UCSD-AML1 (cell line): Measurements from ENCODE around the gene MEIS1.
A peak's percentile ranks its signal among the peaks of the same experiment; 100 is the strongest.

ENCODE experiments used
- DNase-seq: peaks from one replicate; lab custom pipeline; 2025; ENCODE audit not compliant: unreplicated experiment; lab: John Stamatoyannopoulos, UW

MEIS1 gene

DNA sequence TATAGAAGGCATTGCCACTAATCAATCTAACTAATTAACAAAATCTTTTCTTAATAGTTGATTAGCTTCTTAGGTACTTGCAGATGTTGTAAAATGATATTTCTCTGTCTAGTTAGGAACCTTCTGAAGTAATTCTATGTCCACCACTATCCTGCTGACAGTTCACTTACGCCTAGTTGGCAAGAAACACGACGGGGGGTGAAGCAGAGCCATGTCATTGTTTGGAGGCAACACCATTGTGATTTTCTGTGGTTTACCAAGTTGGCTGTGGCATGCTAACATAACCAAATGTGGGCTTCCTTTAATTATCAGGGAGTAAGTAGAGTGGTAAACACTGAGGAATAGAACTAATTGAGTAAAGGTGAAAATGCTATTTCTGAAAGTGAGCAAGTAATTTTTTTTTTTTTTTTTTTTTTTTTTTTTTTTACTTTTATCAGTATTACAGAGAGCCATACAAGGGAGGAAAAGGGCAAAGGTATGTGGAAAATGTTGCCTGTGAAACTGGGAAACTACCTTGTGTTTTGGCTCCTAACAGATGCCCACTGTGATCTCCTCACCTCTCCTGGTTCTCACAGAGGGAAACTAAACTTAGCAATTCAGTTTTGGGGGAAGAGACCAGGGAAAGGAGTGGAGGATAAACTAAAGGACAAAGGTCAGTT is 126.8 kb downstream of the MEIS1 start:
- DNase-seq = no peak

DNA sequence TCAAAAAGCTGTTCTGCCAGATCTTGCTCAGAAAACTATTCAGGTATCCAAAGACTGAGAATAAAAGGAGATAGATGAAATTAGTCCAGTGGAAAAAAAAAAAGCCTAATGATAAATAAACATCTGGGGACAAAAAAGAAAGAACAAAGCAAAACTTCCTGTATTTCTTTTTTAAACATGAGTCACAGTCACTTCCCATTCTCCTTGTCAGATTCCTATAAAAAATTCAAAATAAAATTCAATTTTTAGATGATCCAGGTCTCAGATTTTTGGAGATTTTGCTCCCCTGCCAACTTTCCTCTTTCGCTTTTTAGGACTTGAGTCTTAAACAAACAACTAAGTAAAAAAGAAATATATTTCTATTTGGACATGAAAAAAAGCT is 127.4 kb downstream of the MEIS1 start:
- DNase-seq = no peak

DNA sequence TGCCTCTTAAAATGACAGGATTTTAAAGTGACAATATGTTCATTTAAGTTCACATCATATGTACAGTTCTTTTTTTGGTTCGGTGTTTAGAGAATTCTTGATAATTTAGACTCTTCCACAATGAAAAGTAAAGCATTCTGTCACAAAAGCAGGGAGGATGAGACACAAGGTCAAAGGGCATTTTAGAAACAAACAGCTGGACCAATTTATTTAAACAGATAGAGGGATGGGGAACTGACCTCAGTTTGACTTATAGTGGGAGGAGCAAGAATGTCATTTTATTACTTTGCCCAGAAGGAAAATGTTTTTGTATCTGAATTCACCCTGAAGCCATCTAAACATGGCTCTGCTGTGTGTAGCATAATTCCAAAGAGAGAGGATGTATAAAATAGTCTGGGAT is 128.5 kb downstream of the MEIS1 start:
- DNase-seq = no peak

GRCh38 chr2:66565291-66565690 is 130.4 kb downstream of the MEIS1 start:
- no peak for DNase-seq

DNA sequence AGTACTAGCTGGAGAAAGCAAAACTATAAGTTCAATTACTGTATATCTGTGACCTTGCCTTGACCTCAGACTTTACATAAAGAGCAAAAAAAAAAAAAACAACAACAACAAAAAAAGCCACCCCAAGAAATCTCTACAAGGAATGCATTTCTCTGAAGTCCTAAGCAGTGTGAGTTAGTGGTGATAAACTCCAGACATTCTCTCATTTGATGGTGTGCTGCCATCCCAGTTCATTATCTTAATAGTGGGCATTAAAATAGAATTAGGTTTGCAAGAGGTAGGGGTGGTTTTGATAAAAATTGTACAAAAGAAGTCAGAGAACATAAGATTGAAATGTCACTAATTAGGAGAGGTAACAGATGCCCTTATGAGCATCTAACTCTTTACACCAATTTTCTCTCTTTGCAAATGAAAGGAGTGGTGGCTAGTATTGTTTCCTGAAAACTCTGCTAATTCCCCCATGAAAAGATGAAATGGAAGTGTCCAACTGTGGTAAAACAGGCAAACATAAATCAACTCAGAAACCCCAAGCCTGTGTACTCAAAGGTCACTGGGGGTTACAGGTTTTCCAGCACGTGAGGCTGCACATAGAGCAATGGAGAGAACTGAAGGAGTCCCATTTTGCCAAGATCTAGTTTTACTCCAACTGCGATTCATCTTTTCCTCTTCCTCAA is 131.9 kb downstream of the MEIS1 start:
- no peak for DNase-seq

DNA sequence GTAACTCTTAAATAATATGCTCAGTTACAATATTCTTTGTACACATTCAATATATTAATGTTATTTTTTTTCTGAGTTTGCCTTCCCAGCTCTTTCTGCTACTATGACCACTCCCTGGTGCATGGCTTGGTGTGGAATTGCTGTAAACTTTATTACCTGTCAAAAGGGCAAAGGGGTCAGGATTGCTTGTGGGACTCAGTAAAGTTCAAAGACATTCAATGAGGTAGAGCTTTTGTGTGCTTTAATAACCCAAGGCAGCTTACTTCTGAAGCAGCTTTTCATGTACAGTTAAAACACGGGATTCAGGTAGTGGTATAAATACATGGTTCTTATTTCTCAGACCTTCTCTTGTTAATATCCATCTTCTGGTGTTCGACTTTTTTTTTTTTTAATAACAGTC is 132.8 kb downstream of the MEIS1 start:
- DNase-seq = no peak

GRCh38 chr2:66568650-66569300 is 133.8 kb downstream of the MEIS1 start:
- no peak for DNase-seq

DNA sequence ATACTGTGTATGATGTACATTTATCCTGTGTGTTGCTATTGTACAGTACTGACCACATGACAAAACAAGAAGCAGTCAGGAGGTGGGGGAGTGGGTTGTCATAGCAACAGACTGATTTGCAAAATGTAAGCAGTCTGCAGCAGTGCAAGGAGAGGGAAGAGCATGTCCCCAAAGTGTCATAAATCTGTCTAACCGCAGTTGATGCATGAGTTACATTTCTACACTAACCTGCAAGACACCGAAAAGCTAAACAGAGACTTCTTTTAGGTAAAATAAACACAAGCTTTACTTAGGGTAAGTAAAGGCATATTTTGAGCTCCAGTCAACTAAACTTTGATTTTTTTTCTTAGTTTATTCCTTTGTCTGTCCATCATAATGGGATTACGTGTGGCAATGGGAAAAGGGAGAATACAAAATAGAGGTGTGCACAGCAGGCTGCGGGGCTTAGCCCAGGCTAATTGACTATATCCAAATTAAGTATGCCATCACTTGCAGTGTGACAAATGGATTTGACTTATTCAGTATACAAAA is 134.5 kb downstream of the MEIS1 start:
- no peak for DNase-seq

- no peak for DNase-seq
Observed at GRCh38 chr2:66569974-66570373, 135.0 kb downstream of the MEIS1 start.

DNA sequence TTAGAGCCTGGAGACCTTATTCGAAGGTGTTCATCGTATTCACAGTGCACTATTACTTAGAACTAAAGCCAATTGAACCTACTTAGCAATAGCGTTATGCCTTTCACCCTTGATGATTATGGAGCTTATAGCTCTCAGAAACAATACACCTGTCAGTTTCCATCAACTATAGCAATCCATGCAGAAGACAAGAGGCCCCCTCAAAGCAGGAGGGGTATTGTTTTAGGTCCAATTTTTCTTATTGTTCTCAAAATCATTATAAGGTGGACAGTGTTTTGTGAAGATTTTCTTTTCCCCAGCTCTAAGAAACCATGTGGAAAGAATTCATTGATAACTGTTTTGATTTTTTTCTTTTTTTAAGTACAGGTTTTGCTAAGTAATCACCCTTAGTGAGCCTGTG is 135.5 kb downstream of the MEIS1 start:
- DNase-seq = no peak

DNA sequence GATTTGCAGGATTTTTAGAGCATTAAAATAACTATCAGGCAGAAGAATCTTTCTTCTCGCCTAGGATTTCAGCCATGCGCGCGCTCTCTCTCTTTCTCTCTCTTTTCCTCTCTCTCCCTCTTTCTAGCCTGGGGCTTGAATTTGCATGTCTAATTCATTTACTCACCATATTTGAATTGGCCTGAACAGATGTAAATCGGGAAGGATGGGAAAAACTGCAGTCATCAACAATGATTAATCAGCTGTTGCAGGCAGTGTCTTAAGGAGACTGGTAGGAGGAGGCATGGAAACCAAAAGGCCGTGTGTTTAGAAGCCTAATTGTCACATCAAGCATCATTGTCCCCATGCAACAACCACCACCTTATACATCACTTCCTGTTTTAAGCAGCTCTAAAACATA is 137.0 kb downstream of the MEIS1 start:
- DNase-seq = no peak

GRCh38 chr2:66572391-66572790 is 137.5 kb downstream of the MEIS1 start:
- no peak for DNase-seq

GRCh38 chr2:66573416-66573815 is 138.5 kb downstream of the MEIS1 start:
- DNase-seq = peak; percentile 24

GRCh38 chr2:66573821-66574233 is 138.9 kb downstream of the MEIS1 start:
- DNase-seq = no peak

DNA sequence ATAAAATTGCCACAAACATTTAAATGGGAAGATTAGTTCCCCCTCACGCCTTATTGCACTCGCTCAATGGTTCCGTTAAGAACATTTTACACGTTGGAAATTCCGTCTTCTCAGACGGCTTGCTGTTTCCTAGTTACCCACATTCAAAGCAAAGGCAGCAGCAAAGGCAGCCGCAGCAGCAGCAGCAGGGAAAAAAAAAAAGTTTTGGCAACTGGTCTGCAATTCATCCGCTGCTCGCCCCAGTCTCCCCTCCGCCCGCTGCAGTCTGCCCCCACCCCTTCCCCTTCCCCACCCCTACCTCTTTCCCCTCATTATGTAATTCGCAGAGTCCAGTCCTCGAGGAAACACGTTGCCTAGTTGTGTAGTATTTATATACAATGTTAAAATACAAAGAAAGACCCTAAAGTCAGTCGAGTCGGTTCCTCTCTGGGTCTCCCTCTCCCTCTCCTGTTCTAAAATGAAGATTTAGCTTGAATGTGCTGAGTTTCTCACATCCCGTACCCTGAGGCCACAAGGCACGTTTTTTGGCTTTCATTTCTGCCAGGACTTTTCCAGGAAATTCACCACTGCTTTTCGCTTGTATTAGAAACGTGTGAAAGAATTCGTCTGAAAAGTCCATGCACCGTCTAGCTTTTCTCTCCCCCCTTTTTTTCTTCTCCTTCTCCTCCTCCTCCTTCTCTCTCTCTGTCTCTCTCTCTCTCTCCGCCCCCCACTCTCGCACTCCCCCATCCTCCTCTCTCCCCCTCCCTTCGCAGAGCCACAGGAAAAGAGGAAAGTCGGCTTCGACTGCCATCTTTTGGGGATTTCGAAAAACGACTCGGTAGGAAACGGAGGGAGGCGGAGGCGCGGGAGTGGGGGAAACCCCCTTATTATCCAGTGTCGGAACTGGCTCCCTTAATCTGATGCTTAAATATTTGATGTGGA is 140.0 kb downstream of the MEIS1 start:
- DNase-seq = peak; percentile 78

DNA sequence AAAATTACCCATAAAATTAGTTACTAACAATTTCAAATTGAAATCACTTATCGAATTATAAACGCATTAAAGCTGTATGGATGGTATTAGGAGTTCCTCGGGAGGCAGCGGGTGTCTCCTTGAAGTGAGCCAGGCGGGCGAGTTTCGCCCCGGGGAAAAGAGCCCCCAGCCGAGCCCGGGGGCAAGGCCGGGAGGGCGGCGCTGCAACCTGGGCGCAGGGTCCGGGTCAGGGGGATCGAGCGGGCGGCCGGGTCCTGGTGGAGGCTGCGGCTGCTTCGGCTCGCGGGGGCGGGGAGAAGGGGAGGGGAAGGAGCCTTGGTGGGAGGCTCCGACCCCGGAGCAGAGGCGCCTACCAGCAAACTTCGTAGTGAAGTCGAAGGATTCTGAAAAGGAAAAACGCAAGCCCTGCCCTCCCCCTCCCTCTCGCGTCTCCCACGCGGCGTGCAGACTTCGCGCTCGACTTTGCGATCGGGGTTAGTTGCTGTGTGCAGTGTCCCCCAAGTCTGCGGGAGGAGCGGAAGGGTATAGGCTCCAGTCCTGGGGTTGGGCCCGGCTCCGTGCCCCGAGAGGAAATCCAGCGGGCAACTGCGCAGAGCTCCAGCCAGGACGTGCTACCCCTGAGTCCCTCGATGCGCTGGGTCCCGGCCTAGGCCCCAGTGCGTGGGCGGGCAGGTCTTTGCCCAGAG is 140.8 kb downstream of the MEIS1 start:
- peak; percentile 60 for DNase-seq

GRCh38 chr2:66576311-66576560 is 141.3 kb downstream of the MEIS1 start:
- no peak for DNase-seq

- DNase-seq = peak; percentile 65
Observed at GRCh38 chr2:66576561-66577320, 141.8 kb downstream of the MEIS1 start.

DNA sequence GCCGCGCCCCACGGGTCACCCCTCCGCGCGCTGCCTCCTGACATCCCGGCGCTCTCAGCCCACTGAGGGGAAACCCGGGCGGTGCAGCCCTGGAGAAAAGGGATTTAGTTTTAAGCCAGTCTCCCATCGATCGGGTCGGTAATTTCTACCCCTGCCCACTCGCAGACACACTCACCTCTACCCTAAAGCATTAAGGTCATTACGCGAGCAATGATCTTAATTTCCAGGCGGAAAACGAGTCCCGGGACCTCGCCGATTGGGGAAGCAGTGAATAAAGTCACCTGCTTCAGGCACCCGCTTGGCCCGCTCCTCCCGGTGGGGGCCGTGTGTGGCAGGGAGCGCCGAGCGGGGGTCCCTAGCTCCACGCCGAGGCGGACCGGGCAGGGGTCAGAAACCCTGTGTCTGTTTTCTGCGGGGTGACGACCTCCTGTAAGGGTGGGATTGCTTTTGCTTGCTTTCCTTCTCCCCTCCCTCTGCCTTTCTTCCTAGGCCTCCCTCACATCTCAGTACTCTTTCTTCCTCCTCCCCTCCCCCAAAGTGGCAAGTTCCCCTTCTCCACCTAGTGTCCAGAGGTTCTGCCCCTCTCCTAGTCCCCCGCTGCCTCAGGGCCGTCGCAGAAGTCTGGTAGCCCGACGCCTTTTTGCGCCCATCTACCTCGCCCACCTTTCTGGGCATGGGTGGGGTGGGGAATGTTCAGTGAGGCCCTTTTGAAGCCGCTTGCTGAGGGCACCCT is 142.6 kb downstream of the MEIS1 start:
- DNase-seq = peak; percentile 50
